Lower leg skin (tissue), 4 donors: Measurements from ENCODE around the gene RGS16. TPM values are rescaled to one million over a fixed set of nuclear protein-coding genes. Genes with fewer than 3 reads are reported as not detected.

ENCODE experiments used
- DNase-seq, 2 donors: peaks; one replicate each; pipeline ENCODE4 v3.0.0-alpha.2; 2019; ENCODE audit warnings: low spot score in 2 of 2
- H3K4me3 ChIP-seq: fragments of 200-600 bp; sonication (generic); 2 replicates; pipeline ENCODE4 v1.5.1; 2017; ENCODE audit warnings: mild to moderate bottlenecking, low read depth; ENCODE audit not compliant: poor library complexity, severe bottlenecking
- CTCF ChIP-seq, 3 donors: fragments of 450-650 bp; IDR thresholded peaks; one replicate each; pipeline ENCODE4 v1.5.1; 2016; ENCODE audit warnings: antibody characterized with exemption in 3 of 3, mild to moderate bottlenecking in 3 of 3, moderate library complexity in 2 of 3
- POLR2A ChIP-seq, 2 donors: fragments of 450-650 bp; IDR thresholded peaks; one replicate each; pipeline ENCODE4 v1.6.1; 2016 to 2017; ENCODE audit warnings: antibody characterized with exemption in 2 of 2, mild to moderate bottlenecking in 1 of 2, moderate library complexity in 1 of 2
- WGBS, 2 donors: methylation state at CpG; one replicate each; pipeline ENCODE4 v1.1.5; 2018; 5-methylcytosine and 5-hydroxymethylcytosine counted together
- intact Hi-C: fragments of 100-400 bp; cut with DNase I; formaldehyde crosslinking; loops from one replicate; pipeline ENCODE4 v1.15.0; 2023; ENCODE audit warnings: low total_unique reads
- total RNA-seq, 4 donors: library from RNA; depleted of rRNA; stranded (reverse); fragments of >200 nt; gene quantifications; one replicate each; pipeline ENCODE4 v1.1.0, GENCODE V29; 2016

RGS16 gene
- total RNA-seq, 4 donors from 2014 or later, result 0.37 to 1.2 (median 1.1) TPM; not detected in 1

- DNase-seq, result no peak
- intact Hi-C loops, result no loop called here
- no peak overlapping the region for H3K4me3 ChIP-seq
- TF ChIP-seq CTCF (IDR thresholded peaks at IDR 0.05) (no peak), POLR2A (IDR thresholded peaks at IDR 0.05) (no peak)
- WGBS, 2 donors, result 93% methylated on average over 7 of the region's 7 CpGs
Observed at GRCh38 chr1:182649041-182649440, 44.9 kb upstream of the RGS16 start.

GRCh38 chr1:182646739-182647138 lies 42.5 kb upstream of the RGS16 start:
- no peak for DNase-seq
- TF ChIP-seq CTCF (IDR thresholded peaks at IDR 0.05) (no peak), POLR2A (IDR thresholded peaks at IDR 0.05) (no peak)
- WGBS, 2 donors, result 48 to 57% methylated on average over 2 of the region's 2 CpGs
- intact Hi-C loops, result no loop called here
- H3K4me3 ChIP-seq, result no peak overlapping the region

DNA sequence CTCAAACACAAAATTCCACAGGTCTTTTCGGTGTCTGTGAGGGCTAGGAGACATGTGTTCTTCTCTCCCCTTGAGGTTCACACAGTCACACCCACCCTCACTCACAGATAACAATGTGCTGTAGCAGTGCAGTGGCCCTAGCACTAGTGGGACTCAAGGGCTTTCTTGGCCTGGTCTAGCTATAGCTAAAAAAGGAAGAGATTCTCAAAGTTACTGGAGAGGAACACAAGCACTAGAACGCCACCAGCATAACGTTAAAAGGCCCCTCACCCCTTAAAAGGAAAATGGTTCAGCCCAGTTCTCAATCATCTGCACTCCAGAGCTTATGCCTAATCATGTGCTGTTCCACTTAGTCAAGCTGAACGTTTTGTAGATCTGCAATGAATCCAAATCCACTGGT lies 40.7 kb upstream of the RGS16 start:
- 77 to 80% methylated on average over 4 of the region's 4 CpGs for WGBS, 2 donors
- no peak overlapping the region for H3K4me3 ChIP-seq
- TF ChIP-seq POLR2A (IDR thresholded peaks at IDR 0.05) (no peak), CTCF (IDR thresholded peaks at IDR 0.05) (no peak)
- DNase-seq, result no peak
- intact Hi-C loops, result no loop called here

- no peak for TF ChIP-seq POLR2A (IDR thresholded peaks at IDR 0.05)
- TF ChIP-seq CTCF (IDR thresholded peaks at IDR 0.05), result no peak
Observed at GRCh38 chr1:182643699-182644098, 39.5 kb upstream of the RGS16 start.

DNA sequence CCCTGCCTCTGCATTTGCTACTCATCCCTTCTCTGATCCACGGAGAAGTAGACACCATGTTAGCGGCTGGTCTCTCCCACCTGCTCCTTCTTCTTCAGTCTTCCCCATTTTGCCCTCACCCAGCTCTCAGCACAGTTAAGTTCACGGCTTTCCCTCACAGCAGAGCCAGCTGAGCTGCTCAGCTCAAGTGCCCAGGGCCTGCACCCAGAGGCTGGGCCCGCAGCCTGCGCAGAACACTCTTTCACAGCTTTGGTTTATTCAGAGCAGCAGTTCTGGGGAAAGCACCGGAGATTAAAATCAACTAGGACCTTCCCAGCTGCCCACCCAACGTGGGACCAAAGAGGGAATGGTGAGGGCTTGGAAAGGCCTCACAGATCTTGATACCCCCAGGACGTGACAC lies 38.3 kb upstream of the RGS16 start:
- intact Hi-C loops, result no loop called here
- whole genome bisulfite sequencing, 2 donors, result 96 to 98% methylated on average over 8 of the region's 8 CpGs
- TF ChIP-seq CTCF (IDR thresholded peaks at IDR 0.05) (no peak), POLR2A (IDR thresholded peaks at IDR 0.05) (no peak)
- no peak for DNase-seq
- H3K4me3 ChIP-seq, result no peak overlapping the region

More at GRCh38 chr1:182643699-182644098, 39.5 kb upstream of the RGS16 start:
- H3K4me3 ChIP-seq, result no peak overlapping the region
- no peak for DNase-seq
- WGBS, 2 donors, result 70 to 72% methylated on average over 3 of the region's 3 CpGs
- intact Hi-C loops, result no loop called here

GRCh38 chr1:182641561-182641960 lies 37.4 kb upstream of the RGS16 start:
- WGBS, 2 donors, result 93 to 96% methylated on average over 5 of the region's 5 CpGs
- no peak overlapping the region for H3K4me3 ChIP-seq
- no peak for TF ChIP-seq POLR2A (IDR thresholded peaks at IDR 0.05)
- no peak for TF ChIP-seq CTCF (IDR thresholded peaks at IDR 0.05)
- intact Hi-C loops, result no loop called here
- no peak for DNase-seq
